ENCODE data around the gene SCNN1A.

The SCNN1A gene

GRCh38 chr12:6328945-6329702, 46.2 kb downstream of the SCNN1A start:
- TF ChIP-seq, protein P1, sequence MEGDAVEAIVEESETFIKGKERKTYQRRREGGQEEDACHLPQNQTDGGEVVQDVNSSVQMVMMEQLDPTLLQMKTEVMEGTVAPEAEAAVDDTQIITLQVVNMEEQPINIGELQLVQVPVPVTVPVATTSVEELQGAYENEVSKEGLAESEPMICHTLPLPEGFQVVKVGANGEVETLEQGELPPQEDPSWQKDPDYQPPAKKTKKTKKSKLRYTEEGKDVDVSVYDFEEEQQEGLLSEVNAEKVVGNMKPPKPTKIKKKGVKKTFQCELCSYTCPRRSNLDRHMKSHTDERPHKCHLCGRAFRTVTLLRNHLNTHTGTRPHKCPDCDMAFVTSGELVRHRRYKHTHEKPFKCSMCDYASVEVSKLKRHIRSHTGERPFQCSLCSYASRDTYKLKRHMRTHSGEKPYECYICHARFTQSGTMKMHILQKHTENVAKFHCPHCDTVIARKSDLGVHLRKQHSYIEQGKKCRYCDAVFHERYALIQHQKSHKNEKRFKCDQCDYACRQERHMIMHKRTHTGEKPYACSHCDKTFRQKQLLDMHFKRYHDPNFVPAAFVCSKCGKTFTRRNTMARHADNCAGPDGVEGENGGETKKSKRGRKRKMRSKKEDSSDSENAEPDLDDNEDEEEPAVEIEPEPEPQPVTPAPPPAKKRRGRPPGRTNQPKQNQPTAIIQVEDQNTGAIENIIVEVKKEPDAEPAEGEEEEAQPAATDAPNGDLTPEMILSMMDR (IDR thresholded peaks at IDR 0.05; ENCODE audit: low read length), result no peak
- no peak for TF ChIP-seq EZH2 (IDR thresholded peaks at IDR 0.05; ENCODE audit: borderline replicate concordance, low read length)
- no peaks in the 10 kb centered on the region for H3K9me3 ChIP-seq (ENCODE audit: low read length)
- H3K79me2 ChIP-seq (ENCODE audit: insufficient read depth, low read length), result no peaks in the 10 kb centered on the region
- no peak overlapping the region for H2AFZ ChIP-seq (ENCODE audit: low read length)
- H3K27ac ChIP-seq (ENCODE audit: low read depth, low read length, poor library complexity, severe bottlenecking), result no peak overlapping the region
- H3F3A ChIP-seq (ENCODE audit: insufficient read depth, low read length), result no peaks in the 10 kb centered on the region
- no peaks in the 10 kb centered on the region for H4K20me1 ChIP-seq (ENCODE audit: insufficient read depth, low read length)
- peaks cover 14% of the 10 kb centered on the region for H3K4me1 ChIP-seq (ENCODE audit: insufficient read depth, low read length, severe bottlenecking)
- no peak overlapping the region for H3K9ac ChIP-seq (ENCODE audit: low read length)
- H3K27me3 ChIP-seq (ENCODE audit: insufficient read depth, low read length), result 0 out of 2 replicates have a peak, but pooled peaks cover 3% of the 10 kb centered on the region
- H3K9me2 ChIP-seq (ENCODE audit: low read depth, low read length), result no peaks in the 10 kb centered on the region
- H3K36me3 ChIP-seq (ENCODE audit: insufficient read depth, low read length), result no peaks in the 10 kb centered on the region
- no peak overlapping the region for H3K4me3 ChIP-seq (ENCODE audit: low read depth, low read length, poor library complexity, severe bottlenecking)
- H3K4me2 ChIP-seq (ENCODE audit: low read length), result no peak overlapping the region

- Histone ChIP-seq H3K4me3 (ENCODE audit: low read depth, low read length, poor library complexity, severe bottlenecking) (no peak overlapping the region), H4K20me1 (ENCODE audit: insufficient read depth, low read length) (no peaks in the 10 kb centered on the region), H3K4me1 (ENCODE audit: insufficient read depth, low read length, severe bottlenecking) (peaks cover 19% of the 10 kb centered on the region), H3K4me2 (ENCODE audit: low read length) (no peak overlapping the region), H3K27me3 (ENCODE audit: insufficient read depth, low read length) (0 out of 2 replicates have a peak, but pooled peaks cover 3% of the 10 kb centered on the region), H2AFZ (ENCODE audit: low read length) (no peak overlapping the region), H3K9ac (ENCODE audit: low read length) (no peak overlapping the region), H3K27ac (ENCODE audit: low read depth, low read length, poor library complexity, severe bottlenecking) (no peak overlapping the region), H3K79me2 (ENCODE audit: insufficient read depth, low read length) (no peaks in the 10 kb centered on the region), H3K36me3 (ENCODE audit: insufficient read depth, low read length) (no peaks in the 10 kb centered on the region), H3F3A (ENCODE audit: insufficient read depth, low read length) (no peaks in the 10 kb centered on the region), H3K9me2 (ENCODE audit: low read depth, low read length) (no peaks in the 10 kb centered on the region), H3K9me3 (ENCODE audit: low read length) (no peaks in the 10 kb centered on the region)
- TF ChIP-seq, protein P1 (IDR thresholded peaks at IDR 0.05; ENCODE audit: low read length), result no peak
- TF ChIP-seq EZH2 (IDR thresholded peaks at IDR 0.05; ENCODE audit: borderline replicate concordance, low read length), result no peak
These were observed 47.2 kb downstream of the SCNN1A start for GRCh38 chr12:6328045-6328779.

GRCh38 chr12:6327229-6328041, 47.9 kb downstream of the SCNN1A start:
- H3K4me1 ChIP-seq (ENCODE audit: insufficient read depth, low read length, severe bottlenecking), result peaks cover 16% of the 10 kb centered on the region
- no peaks in the 10 kb centered on the region for H3K79me2 ChIP-seq (ENCODE audit: insufficient read depth, low read length)
- no peak overlapping the region for H2AFZ ChIP-seq (ENCODE audit: low read length)
- no peaks in the 10 kb centered on the region for H3F3A ChIP-seq (ENCODE audit: insufficient read depth, low read length)
- H3K9ac ChIP-seq (ENCODE audit: low read length), result no peak overlapping the region
- H3K27me3 ChIP-seq (ENCODE audit: insufficient read depth, low read length), result 0 out of 2 replicates have a peak, but pooled peaks cover 3% of the 10 kb centered on the region
- no peaks in the 10 kb centered on the region for H3K9me2 ChIP-seq (ENCODE audit: low read depth, low read length)
- H3K36me3 ChIP-seq (ENCODE audit: insufficient read depth, low read length), result no peaks in the 10 kb centered on the region
- H3K4me2 ChIP-seq (ENCODE audit: low read length), result no peak overlapping the region
- H3K4me3 ChIP-seq (ENCODE audit: low read depth, low read length, poor library complexity, severe bottlenecking), result no peak overlapping the region
- no peaks in the 10 kb centered on the region for H3K9me3 ChIP-seq (ENCODE audit: low read length)
- no peak overlapping the region for H3K27ac ChIP-seq (ENCODE audit: low read depth, low read length, poor library complexity, severe bottlenecking)
- TF ChIP-seq EZH2 (IDR thresholded peaks at IDR 0.05; ENCODE audit: borderline replicate concordance, low read length), result no peak
- TF ChIP-seq, protein P1 (IDR thresholded peaks at IDR 0.05; ENCODE audit: low read length), result no peak
- no peaks in the 10 kb centered on the region for H4K20me1 ChIP-seq (ENCODE audit: insufficient read depth, low read length)

All from OCI-LY1 (cell line).